Activated CD4-positive, alpha-beta T cell treated with anti-CD3 and anti-CD28 coated beads for 48 hours (primary cell): ENCODE data around the gene CDCP1.
A peak's percentile ranks its signal among the peaks of the same experiment; 100 is the strongest.

Source experiments
- DNase-seq: peaks from one replicate; pipeline ENCODE4 v3.0.0-alpha.2; 2020

The CDCP1 gene

GRCh38 chr3:45049807-45050206, 96.4 kb downstream of the CDCP1 start:
- no peak for DNase-seq

- DNase-seq = no peak
These were observed 97.9 kb downstream of the CDCP1 start for GRCh38 chr3:45048244-45048643.

- DNase-seq = no peak
These were observed 102.4 kb downstream of the CDCP1 start for GRCh38 chr3:45043728-45044299.

GRCh38 chr3:45042162-45042561, 104.0 kb downstream of the CDCP1 start:
- no peak for DNase-seq

GRCh38 chr3:45041666-45042065, 104.5 kb downstream of the CDCP1 start:
- no peak for DNase-seq

- peak; percentile 94 for DNase-seq
These were observed 108.3 kb downstream of the CDCP1 start for GRCh38 chr3:45037720-45038455.

- DNase-seq = peak; percentile 46
These were observed 110.5 kb downstream of the CDCP1 start for GRCh38 chr3:45035441-45036301.

GRCh38 chr3:45034612-45035252, 111.4 kb downstream of the CDCP1 start:
- peak; percentile 38 for DNase-seq

- DNase-seq = no peak
These were observed 112.4 kb downstream of the CDCP1 start for GRCh38 chr3:45033791-45034190.
